ENCODE results near the gene CPT1B. TPM values are rescaled to one million over a fixed set of nuclear protein-coding genes. Genes with fewer than 3 reads are reported as not detected.

CPT1B gene
- total RNA-seq, 6 experiments from 2014 or later, result 3.8 to 30.7 (median 13.0) TPM

DNA sequence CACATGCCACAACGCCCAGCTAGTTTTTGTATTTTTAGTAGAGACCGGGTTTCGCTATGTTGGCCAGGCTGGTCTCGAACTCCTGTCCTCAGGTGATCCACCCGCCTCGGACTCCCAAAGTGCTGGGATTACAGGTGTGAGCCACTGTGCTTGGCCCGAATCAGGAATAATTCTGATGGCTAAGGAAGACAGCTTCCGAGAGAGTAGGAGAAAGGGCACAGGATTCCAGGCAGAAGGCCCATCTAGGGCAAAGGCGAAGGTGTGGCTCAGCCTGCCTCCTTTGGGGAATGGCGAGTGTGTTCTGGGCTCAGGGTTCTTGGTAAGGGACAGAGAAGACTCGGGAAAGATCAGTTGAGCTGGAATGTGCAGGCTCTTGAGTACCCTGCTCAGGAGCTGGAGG, 13.9 kb downstream of the CPT1B start:
- DNase-seq (no peak), ATAC-seq (no peak)
- Histone ChIP-seq H3K36me3 (no peaks in the 10 kb centered on the region), H3K27me3 (no peaks in the 10 kb centered on the region), H3K27ac (peak overlapping the region; percentile 67 to 93 (median 88)), H3K4me1 (peaks cover 0 to 24% (median 12%) of the 10 kb centered on the region in 4 donors), H3K9me3 (no peaks in the 10 kb centered on the region), H3K4me3 (peak overlapping the region; percentile 49 to 68 (median 60))
- 42% methylated on average over 10 of the region's 11 CpGs for WGBS (ENCODE audit: insufficient coverage, low coverage, low lambda C conversion rate, missing lambda C conversion rate)
- intact Hi-C loops (cut with DNase I), result no loop called here
- TF ChIP-seq, protein P1, sequence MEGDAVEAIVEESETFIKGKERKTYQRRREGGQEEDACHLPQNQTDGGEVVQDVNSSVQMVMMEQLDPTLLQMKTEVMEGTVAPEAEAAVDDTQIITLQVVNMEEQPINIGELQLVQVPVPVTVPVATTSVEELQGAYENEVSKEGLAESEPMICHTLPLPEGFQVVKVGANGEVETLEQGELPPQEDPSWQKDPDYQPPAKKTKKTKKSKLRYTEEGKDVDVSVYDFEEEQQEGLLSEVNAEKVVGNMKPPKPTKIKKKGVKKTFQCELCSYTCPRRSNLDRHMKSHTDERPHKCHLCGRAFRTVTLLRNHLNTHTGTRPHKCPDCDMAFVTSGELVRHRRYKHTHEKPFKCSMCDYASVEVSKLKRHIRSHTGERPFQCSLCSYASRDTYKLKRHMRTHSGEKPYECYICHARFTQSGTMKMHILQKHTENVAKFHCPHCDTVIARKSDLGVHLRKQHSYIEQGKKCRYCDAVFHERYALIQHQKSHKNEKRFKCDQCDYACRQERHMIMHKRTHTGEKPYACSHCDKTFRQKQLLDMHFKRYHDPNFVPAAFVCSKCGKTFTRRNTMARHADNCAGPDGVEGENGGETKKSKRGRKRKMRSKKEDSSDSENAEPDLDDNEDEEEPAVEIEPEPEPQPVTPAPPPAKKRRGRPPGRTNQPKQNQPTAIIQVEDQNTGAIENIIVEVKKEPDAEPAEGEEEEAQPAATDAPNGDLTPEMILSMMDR (IDR thresholded peaks at IDR 0.05), result no peak
- TF ChIP-seq POLR2A (IDR thresholded peaks at IDR 0.05), result no peak

GRCh38 chr22:50563413-50564160, 14.6 kb downstream of the CPT1B start:
- Histone ChIP-seq H3K27ac (peak overlapping the region; percentile 67 to 93 (median 88)), H3K4me1 (peaks cover 0 to 18% (median 9%) of the 10 kb centered on the region in 4 donors), H3K27me3 (no peaks in the 10 kb centered on the region), H3K4me3 (peak overlapping the region; percentile 49 to 68 (median 60)), H3K36me3 (no peaks in the 10 kb centered on the region), H3K9me3 (no peaks in the 10 kb centered on the region)
- WGBS (ENCODE audit: insufficient coverage, low coverage, low lambda C conversion rate, missing lambda C conversion rate), result 10% methylated on average over 16 of the region's 17 CpGs
- intact Hi-C loops (cut with DNase I), result no loop called here
- ATAC-seq (peak; percentile 33 to 60 (median 48)), DNase-seq (peak in 2 of 3 donors; percentile 75)
- TF ChIP-seq POLR2A (IDR thresholded peaks at IDR 0.05), result no peak
- TF ChIP-seq, protein P1 (IDR thresholded peaks at IDR 0.05), result no peak

DNA sequence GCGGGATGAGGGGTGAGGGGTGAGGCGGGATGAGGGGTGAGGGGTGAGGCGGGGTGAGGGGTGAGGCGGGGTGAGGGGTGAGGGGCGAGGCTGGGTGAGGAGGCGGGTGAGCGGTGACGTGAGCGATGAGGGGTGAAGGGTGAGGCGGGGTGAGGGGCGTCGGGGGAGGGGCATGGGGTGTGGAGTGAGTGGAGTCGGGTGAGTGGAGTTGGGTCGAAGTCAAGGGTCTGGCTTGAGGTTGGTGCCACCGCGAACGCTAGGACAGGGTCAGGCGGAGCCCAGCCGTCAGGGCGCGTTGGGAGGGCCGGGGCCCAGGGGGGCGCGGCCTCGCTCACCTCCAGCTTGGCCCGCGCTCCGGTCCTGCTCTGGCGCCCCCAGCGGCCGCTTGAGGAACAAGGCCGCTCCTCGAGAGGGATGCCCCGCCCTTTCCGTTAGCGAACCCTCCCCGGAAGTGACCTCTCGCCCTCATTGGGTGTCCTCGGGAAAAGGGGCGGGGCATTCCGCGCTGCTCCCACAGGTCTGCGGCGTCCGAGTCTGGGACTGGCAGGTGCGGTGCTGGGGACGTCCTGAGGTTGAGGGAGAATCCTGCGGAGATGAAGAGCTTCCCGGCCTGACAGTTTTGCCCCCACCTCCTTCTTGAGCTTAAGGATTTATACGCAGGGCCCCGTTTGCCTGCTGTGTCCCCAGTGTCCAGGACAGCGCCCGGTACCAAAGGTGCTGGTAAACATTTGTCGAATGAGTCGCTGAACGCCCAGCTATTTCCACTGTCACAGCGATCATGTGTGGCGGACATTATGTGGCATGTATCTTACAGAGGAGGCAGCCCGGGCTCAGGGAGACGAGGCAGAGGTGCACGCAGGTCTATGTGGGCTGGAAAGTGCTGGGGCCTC, 15.5 kb downstream of the CPT1B start, which contains the start of gene SYCE3:
TSS of gene SYCE3 (minus strand) at position 397 of the 890 bp plus-strand sequence. CDS start 6,514 bp downstream, outside the sequence.
- no peaks in the 10 kb centered on the region for H3K36me3 ChIP-seq
- DNase-seq (peak; percentile 99), ATAC-seq (peak; percentile 95 to 97 (median 96))
- peak within 1 kb of the TSS; percentile 49 to 68 (median 60) for H3K4me3 ChIP-seq
- peak within 1 kb of the TSS; percentile 67 to 93 (median 88) for H3K27ac ChIP-seq
- no peaks in the 10 kb centered on the region for H3K9me3 ChIP-seq
- WGBS (ENCODE audit: insufficient coverage, low coverage, low lambda C conversion rate, missing lambda C conversion rate), result 11% methylated on average over 19 of the region's 61 CpGs
- TF ChIP-seq POLR2A (IDR thresholded peaks at IDR 0.05), result peak; percentile 98
- TF ChIP-seq, protein P1 (IDR thresholded peaks at IDR 0.05), result peak; percentile 98 to 99 (median 99)
- intact Hi-C loops (cut with DNase I), result no loop called here
- H3K4me1 ChIP-seq, result peaks cover 0 to 10% (median 4%) of the 10 kb centered on the region in 4 donors
- no peaks in the 10 kb centered on the region for H3K27me3 ChIP-seq

DNA sequence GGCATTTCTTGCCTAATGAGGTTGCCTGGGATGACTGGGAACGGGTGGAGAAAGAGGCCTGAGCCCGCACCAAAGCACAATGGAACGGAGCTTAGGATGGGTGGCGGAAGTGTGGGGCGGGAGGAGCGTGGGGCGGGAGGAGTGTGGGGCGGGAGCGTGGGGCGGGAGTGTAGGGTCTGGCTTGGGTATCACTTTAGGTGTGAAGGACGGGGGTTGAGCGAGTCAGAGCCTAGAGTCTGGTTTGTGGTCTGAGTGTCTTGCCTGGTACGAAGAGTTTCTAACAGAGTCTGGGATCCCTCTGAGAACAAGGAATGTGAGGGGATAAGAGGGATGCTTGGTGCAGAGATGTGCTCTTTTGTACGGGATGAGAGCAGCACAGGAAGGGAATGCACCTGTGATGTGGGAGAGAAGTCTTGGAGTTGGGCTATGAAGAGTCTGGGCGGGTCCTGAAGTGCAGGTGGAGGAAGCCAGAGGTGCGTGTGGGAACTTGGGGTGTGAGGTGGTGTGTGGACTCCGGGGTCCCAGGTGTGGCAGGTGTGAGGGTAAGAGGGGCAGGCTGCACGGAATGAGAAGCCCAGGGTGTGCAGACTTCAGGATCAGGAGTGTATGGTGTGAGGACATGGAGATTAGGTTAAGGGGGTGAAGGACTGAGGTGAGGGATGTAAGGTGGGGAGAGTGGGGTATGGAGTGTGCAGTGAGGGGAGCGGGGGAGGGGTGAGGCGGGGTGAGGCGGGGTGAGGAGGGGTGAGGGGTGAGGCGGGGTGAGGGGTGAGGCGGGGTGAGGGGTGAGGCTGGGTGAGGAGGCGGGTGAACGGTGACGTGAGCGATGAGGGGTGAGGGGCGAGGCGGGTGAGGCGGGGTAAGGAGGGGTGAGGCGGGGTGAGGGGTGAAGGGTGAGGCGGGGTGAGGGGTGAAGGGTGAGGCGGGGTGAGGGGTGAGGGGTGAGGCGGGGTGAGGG, 16.5 kb downstream of the CPT1B start:
- intact Hi-C loops (cut with DNase I), result no loop called here
- Histone ChIP-seq H3K4me1 (peaks cover 0 to 10% (median 4%) of the 10 kb centered on the region in 4 donors), H3K9me3 (no peaks in the 10 kb centered on the region), H3K36me3 (no peaks in the 10 kb centered on the region), H3K4me3 (no peak overlapping the region), H3K27ac (no peak overlapping the region), H3K27me3 (no peaks in the 10 kb centered on the region)
- WGBS (ENCODE audit: insufficient coverage, low coverage, low lambda C conversion rate, missing lambda C conversion rate), result 83% methylated on average over 31 of the region's 34 CpGs
- no peak for ATAC-seq
- no peak for TF ChIP-seq POLR2A (IDR thresholded peaks at IDR 0.05)
- TF ChIP-seq, protein P1 (IDR thresholded peaks at IDR 0.05), result no peak
- peak in 1 of 3 donors; percentile 56 for DNase-seq

All from right lobe of liver (tissue), 6 donors.